Fibroblast of skin of left quadriceps (primary cell): ENCODE results near the gene GLTPD2.
A peak's percentile ranks its signal among the peaks of the same experiment; 100 is the strongest.

Source experiments
- DNase-seq, 2 experiments: peaks; one replicate each; pipeline ENCODE4 v3.0.0-alpha.2; 2013; ENCODE audit warnings: low read depth in 2 of 2

GLTPD2 gene

DNA sequence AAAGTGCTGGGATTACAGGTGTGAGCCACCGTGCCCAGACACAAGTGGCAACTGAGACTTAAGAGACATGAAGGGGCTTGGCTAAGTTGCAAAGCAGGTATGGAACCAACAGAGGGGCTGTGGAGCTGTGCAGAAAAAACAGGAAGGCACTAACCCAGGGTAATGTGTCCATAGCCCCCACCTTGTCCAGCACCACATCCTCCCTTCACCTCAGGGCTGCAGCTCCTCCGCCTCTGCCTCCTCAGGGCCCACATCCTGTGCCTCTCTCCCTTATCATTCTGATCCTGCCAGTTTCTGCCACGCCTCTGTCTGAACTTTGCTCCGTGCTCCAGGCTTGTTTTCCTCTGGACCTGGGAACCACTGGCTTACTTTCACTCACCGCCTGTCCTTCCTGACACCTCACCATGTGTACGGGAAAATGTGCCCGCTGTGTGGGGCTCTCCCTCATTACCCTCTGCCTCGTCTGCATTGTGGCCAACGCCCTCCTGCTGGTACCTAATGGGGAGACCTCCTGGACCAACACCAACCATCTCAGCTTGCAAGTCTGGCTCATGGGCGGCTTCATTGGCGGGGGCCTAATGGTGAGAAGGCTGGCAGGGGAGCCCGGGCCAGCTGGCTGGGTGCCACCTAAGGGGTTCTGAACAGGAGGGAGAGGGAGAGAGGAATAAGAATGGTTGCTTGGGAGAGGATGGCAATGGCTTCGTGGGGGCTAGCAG lies 17.1 kb upstream of the GLTPD2 start, which contains the start of gene TM4SF5:
TSS of gene TM4SF5 (plus strand) at position 368 of the 716 bp plus-strand sequence. CDS start at position 405, 37 bp downstream.
- DNase-seq, result no peak

DNA sequence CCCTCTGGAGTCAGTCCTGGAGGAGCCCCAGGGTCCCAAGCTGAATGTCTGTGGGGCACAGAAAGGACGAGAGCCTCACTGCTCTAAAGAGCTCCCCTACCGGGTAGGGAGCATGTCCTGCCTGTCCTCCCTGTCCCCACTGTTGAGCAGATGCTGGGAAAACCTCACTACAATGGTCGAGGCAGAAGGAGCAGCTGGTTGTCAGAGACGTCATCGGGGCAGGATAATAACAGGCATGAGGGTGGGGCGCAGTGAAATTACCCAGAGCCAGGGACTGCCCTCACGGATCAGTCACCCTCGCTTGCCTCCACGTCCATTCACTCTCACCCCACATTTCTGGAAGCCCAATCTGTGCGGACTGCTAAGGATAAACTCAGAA lies 16.5 kb upstream of the GLTPD2 start:
- no peak for DNase-seq

DNA sequence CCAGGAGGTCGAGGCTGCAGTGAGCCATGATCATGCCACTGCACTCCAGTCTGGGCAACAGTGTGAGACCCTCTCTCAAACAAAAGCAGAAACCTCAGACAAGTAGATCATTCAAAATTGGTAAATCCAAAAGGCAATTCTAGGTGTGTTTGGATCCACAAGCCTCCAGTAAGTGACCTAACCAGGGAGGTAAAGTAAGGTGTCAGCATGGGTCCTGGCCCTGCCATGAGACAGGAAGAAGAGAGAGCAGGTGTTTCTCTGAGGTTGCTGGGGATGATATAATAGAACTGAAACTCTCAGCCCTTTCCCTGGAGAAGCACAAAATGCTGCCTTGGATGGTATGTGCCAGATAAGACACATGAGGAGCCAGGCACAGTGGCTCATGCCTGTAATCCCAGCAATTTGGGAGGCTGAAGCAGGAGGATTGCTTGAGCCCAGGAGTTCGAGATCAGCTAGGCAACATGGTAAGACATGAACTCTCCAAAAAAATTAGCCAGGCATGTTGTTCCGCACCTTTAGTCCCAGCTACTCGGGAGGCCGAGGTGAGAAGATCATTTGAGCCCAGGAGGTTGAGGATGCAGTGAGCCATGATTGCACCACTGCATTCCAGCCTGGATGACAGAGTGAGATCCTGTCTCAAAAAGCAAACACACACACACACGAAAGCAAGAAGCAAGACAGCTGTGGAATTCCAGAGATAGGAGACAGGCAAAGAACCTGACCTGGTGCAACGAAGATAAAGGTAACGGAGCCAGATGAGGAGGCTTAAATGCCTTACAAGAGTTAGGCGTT lies 10.6 kb upstream of the GLTPD2 start:
- no peak for DNase-seq

GRCh38 chr17:4780325-4780955 lies 8.3 kb upstream of the GLTPD2 start:
- DNase-seq, result no peak

DNA sequence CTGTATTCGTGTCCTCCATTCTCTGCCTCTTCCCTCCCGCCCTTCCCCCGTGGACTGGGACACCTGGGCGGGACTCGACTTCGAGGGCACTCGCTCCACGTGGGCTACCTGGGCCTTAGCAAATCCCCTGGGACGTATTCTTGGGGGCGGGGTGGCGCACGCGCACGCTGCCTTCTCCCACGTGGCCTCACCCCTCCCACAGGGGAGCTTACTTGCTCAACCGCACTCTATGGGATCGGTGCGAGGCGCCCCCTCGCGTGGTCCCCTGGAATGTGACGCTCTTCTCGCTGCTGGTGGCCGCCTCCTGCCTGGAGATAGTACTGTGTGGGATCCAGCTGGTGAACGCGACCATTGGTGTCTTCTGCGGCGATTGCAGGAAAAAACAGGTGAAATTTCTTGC lies 6.1 kb upstream of the GLTPD2 start:
- DNase-seq, result no peak

DNA sequence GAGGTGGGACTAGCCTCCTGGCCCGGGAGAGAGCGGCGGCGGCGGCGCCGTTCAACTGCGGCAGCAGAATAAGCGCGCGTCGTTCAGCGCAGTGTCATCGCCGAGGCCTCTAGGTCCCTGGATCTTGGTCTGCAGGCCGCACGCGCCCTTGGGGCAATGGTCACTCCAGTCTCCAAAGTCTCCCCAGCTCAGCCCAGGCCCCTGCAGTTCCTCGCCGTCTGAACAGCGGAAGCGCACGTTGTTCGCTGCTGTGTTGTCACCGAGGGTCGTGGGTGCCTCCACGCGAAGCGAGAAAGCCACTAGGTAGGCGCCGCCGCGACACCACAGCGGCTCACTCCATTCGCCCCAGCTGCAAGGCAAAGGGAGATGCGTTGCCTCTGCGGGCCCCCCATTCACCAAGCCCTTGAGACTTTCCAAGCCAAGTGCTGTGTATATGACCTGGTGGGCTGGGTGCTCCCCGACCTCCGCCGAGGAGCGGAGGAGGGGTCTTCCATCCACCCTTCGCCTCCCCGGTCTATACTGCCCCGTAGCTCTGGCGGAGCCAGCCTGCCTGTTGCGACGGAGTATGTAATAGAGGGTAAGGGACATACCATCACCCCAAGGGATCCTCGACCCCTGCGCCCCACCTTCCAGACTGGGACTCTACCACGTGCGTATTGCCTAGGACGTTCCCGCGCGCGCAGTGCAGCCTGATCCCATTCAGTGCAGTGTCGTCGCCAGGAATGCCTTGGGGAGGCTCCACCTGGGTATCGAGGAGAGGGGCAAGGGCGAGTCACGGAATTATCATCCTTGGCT lies 3.3 kb upstream of the GLTPD2 start:
- no peak for DNase-seq

GRCh38 chr17:4786106-4786511 lies 2.7 kb upstream of the GLTPD2 start, which contains the start of gene VMO1:
Gene VMO1 (minus strand): TSS chr17:4786364. CDS start chr17:4786352, 12 bp downstream.
- no peak for DNase-seq

DNA sequence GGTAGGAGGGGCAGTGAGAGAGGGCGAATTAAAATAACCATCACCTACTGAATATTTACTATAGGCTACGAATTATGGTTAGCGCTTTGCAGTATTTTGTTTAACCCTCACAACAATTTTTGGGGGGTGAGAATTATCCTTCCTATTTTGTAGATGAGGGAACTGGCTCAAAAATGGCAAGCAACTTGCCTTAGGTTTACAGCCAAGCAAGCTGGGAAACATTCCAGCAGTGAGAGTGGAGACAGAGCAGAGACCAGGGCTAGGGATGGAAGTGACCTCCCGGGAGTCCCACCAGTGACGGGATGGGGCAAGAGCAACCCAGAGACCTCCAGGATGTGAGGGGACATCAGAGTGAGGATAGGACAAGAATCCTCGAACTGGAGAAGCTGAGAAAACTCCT lies 2.2 kb upstream of the GLTPD2 start:
- DNase-seq, result no peak

GRCh38 chr17:4788159-4788806 lies 481 bp upstream of the GLTPD2 start:
- no peak for DNase-seq

DNA sequence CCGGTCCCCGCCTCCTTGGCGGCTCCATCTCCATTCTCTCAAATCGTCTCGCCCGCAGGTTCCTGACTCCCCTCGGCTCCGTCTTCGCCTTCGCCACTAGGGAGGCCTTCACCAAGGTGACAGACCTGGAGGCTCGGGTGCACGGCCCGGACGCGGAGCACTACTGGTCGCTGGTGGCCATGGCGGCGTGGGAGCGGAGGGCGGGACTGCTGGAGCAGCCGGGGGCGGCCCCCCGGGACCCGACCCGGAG lies 862 bp downstream of the GLTPD2 start:
- DNase-seq, result no peak

DNA sequence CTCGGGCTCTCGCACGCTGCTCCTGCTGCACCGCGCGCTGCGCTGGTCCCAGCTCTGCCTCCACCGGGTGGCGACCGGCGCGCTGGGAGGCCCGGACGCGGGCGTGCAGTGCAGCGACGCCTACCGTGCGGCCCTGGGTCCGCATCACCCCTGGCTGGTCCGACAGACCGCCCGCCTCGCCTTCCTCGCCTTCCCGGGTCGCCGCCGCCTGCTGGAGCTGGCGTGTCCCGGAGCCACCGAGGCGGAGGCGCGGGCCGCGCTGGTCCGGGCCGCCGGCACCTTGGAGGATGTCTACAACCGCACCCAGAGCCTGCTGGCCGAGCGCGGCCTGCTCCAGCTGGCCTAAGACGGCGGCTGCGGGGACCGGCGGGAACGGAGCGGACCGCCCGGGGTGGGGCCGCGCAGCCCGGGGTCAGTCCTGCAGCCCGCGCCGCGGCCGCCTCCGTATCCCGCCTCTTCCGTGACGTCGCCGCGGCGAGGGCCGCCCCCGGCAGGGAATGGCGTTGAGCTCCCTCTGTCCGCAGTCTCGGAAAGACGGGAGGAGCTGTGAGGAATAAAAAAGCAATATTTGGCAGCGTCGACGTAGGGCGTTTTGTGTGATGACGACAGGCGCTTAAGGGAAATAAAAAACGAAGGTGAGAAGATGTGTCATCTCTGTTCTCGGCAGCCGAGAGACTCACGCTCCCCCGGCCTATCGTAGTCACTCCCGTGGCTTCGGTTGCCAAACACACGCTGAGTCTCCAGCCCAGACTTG lies 1.4 kb downstream of the GLTPD2 start:
- peak; percentile 63 to 68 for DNase-seq

GRCh38 chr17:4790705-4791088 lies 1.9 kb downstream of the GLTPD2 start:
- no peak for DNase-seq

DNA sequence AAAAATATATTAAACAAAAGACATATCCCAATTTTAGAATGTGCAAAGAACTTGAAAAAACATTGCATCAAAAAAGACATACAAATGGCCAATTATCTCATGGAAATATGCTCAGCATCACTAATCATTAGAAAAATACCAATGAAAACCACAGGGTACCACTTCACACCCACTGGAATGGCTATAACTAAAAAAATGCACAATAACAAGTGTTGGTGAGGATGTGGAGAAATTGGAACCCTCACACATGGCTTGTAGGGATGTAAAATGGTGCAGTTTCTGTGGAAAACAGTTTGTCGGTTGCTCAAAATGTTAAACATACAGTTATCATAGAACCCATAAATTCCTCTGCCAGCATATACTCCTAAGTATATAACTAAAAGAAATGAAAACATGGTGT lies 6.4 kb downstream of the GLTPD2 start:
- DNase-seq, result no peak

GRCh38 chr17:4796552-4796920 lies 7.8 kb downstream of the GLTPD2 start:
- no peak for DNase-seq

DNA sequence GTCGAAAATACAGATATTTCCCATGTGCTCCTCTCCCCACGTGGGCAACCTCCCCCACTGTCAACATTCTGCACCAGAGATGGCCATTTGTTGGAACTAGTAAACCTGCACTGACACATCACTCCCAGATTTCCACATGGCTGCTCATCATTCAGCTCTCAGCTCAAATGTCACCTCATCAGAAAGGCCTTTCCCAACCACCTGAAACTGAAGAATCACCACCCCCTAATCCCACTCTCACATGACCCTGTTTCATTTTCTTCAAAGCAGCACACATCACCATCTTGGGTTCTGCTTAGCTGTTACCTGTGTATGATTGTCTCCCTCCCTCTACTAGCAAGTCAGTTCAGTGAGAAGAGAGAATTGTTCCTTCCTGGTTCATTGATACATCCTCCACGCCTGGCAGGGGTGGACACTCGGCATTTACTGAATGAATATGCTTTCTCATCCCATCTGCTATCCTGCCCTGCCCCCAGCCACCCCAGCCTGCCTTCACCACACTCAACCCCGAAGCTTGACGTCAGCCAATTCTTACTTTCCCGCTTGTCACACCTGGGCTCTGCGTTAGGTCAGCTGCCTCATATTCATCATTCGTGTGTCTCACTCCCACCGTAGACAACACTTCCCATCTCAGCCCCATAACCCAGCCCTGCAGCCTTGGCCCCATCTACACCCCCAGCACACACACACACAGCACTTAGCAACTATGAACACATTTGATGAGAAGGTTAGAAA lies 11.9 kb downstream of the GLTPD2 start:
- DNase-seq, result no peak

DNA sequence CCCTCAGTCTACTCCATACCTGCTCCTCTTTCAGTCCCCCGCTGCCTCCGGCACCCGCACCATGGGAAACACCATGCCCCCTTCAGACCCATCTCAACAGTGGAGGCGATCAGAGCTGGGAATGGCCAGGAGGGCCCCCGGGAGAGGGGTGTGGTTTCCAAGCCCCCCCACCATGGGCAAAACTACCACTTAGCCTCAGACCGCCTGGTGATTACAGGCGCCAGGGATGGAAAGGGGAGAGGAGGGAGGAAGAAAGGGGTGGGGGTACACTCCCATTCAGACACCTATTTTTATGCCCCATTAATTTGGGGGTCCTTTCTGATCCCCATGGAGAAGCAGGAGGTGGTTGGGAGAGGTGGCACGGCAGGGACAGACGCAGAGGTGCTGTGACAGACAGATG lies 13.5 kb downstream of the GLTPD2 start, which contains the start of gene C17orf114:
TSS of gene C17orf114 (minus strand) at position 101 of the 400 bp plus-strand sequence.
- no peak for DNase-seq

DNA sequence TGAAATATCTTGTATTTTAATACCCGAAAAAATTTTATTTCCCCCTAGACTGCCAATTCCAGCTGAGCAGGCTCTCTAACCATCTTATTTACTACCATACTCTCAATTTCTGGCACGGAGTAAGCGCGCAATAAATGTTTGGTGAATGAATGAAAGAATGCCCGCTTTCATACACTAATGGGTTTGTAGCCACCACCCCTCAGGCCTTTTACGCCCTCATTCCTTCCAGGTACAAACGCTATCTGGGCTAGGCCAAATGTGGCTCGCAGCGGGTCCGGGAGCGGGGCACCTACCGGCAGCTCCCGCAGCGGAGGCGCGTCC lies 17.7 kb downstream of the GLTPD2 start:
- DNase-seq, result no peak

DNA sequence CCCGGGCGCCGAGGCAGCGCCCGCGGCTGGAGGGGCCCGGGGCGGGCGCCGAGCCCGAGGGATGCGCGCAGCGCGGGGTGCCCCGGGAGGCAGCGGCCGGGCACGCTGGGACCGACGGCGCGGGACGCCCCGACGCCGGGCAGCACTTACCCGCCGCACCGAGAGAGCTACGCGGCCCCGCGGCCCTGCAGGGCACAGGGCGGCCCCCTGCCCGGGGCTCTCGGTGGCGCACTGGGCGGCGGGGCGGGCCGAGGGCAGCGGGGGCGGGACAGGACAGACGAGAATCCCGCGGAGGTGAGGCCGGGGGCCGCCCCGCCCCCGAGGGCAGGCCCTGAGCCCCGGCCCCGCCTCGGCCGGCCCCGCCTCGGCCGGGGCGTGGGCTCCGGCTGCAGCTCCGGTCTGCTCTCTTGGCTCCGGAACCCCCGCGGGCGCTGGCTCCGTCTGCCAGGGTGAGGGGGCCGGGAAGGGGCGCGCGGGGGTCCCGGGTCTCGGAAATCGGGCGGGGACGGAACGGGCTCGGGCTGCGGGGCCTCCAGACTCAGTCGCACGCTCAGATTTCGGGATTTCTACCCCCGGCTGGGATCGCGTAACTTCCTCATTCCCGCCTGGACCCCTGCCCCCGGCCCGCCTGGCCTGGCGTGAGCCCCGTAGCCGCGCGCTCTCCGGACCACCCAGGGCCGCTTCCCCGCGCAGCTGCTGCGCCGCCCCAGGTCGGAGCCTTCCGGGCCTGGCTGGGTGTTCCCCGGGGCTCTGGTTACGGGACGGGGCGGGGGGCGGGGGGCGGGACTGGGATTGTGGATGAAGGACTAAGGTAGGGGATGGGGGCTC lies 18.2 kb downstream of the GLTPD2 start, which contains the start of gene PLD2:
TSS of gene PLD2 (plus strand) at position 376 of the 828 bp plus-strand sequence. CDS start 621 bp downstream, outside the sequence.
- DNase-seq, result peak in 1 of 2 experiments; percentile 31
